ENCODE measurements around the gene STX4.

The STX4 gene

DNA sequence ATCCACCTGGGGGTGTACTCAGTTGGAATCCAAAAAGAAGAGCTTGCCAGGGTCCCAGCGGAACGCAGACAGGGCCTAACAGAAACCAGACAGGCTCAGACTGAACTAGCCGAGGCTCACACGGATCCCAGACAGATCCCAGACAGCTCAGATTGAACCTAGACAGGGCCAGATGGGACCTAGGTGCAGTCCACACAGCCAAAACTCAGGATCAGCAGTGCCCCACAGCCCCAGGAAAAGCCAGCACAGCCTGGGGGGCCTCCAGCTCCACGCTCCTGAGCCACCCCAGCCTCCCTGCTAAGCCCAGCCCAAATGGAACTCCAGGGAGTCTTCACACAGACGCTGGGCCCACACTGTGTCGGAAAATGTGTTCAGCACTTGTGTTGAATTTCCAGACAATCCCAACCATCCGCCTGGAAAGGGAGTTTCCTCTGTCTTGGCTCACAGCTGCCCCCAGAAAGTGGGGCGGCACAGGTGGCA is 30.5 kb upstream of the STX4 start:
- H3K4me3 ChIP-seq (ENCODE audit: low read depth, low read length), result no peak overlapping the region
- H3K27me3 ChIP-seq, result no peaks in the 10 kb centered on the region
- DNase-seq, result no peak
- no peaks in the 10 kb centered on the region for H3K4me1 ChIP-seq
- no peaks in the 10 kb centered on the region for H3K36me3 ChIP-seq
- H3K9me3 ChIP-seq, result no peaks in the 10 kb centered on the region
- TF ChIP-seq CTCF (IDR thresholded peaks at IDR 0.05; ENCODE audit: low read depth, low read length), result no peak

GRCh38 chr16:31003744-31004143 is 29.6 kb upstream of the STX4 start:
- Histone ChIP-seq H3K4me1 (no peaks in the 10 kb centered on the region), H3K9me3 (no peaks in the 10 kb centered on the region), H3K4me3 (ENCODE audit: low read depth, low read length) (no peak overlapping the region), H3K36me3 (no peaks in the 10 kb centered on the region), H3K27me3 (no peaks in the 10 kb centered on the region)
- no peak for DNase-seq
- TF ChIP-seq CTCF (IDR thresholded peaks at IDR 0.05; ENCODE audit: low read depth, low read length), result no peak

- Histone ChIP-seq H3K9me3 (no peaks in the 10 kb centered on the region), H3K4me1 (no peaks in the 10 kb centered on the region), H3K27me3 (no peaks in the 10 kb centered on the region), H3K4me3 (ENCODE audit: low read depth, low read length) (no peak overlapping the region), H3K36me3 (no peaks in the 10 kb centered on the region)
- no peak for TF ChIP-seq CTCF (IDR thresholded peaks at IDR 0.05; ENCODE audit: low read depth, low read length)
- DNase-seq, result no peak
Measured at GRCh38 chr16:31004658-31005057, 28.7 kb upstream of the STX4 start.

GRCh38 chr16:31005350-31006085 is 27.8 kb upstream of the STX4 start:
- Histone ChIP-seq H3K9me3 (no peaks in the 10 kb centered on the region), H3K4me3 (ENCODE audit: low read depth, low read length) (no peak overlapping the region), H3K27me3 (no peaks in the 10 kb centered on the region; the same call in 1 of the 2 replicates), H3K36me3 (no peaks in the 10 kb centered on the region), H3K4me1 (no peaks in the 10 kb centered on the region)
- DNase-seq, result no peak
- TF ChIP-seq CTCF (IDR thresholded peaks at IDR 0.05; ENCODE audit: low read depth, low read length), result no peak

- H3K4me1 ChIP-seq, result no peaks in the 10 kb centered on the region
- no peak for DNase-seq
- no peak overlapping the region for H3K4me3 ChIP-seq (ENCODE audit: low read depth, low read length)
- no peak for TF ChIP-seq CTCF (IDR thresholded peaks at IDR 0.05; ENCODE audit: low read depth, low read length)
- H3K36me3 ChIP-seq, result no peaks in the 10 kb centered on the region
- peaks cover 3% of the 10 kb centered on the region for H3K27me3 ChIP-seq
- no peaks in the 10 kb centered on the region for H3K9me3 ChIP-seq
Measured at GRCh38 chr16:31006086-31006385, 27.3 kb upstream of the STX4 start.

- Histone ChIP-seq H3K36me3 (no peaks in the 10 kb centered on the region), H3K4me1 (no peaks in the 10 kb centered on the region), H3K9me3 (no peaks in the 10 kb centered on the region), H3K4me3 (ENCODE audit: low read depth, low read length) (no peak overlapping the region), H3K27me3 (peaks cover 8% of the 10 kb centered on the region)
- TF ChIP-seq CTCF (IDR thresholded peaks at IDR 0.05; ENCODE audit: low read depth, low read length), result no peak
- DNase-seq, result no peak
Measured at GRCh38 chr16:31006589-31006988, 26.8 kb upstream of the STX4 start.
